GM12872 (cell line): ENCODE results near the gene PRIM1.

Experiments used
- TF ChIP-seq, protein P1 (sequence below): IDR thresholded peaks from 3 replicates; pipeline ENCODE4 v1.5.1; 2011; ENCODE audit warnings: low read depth, mild to moderate bottlenecking, low read length, moderate library complexity; ENCODE audit not compliant: insufficient read depth

The PRIM1 gene

DNA sequence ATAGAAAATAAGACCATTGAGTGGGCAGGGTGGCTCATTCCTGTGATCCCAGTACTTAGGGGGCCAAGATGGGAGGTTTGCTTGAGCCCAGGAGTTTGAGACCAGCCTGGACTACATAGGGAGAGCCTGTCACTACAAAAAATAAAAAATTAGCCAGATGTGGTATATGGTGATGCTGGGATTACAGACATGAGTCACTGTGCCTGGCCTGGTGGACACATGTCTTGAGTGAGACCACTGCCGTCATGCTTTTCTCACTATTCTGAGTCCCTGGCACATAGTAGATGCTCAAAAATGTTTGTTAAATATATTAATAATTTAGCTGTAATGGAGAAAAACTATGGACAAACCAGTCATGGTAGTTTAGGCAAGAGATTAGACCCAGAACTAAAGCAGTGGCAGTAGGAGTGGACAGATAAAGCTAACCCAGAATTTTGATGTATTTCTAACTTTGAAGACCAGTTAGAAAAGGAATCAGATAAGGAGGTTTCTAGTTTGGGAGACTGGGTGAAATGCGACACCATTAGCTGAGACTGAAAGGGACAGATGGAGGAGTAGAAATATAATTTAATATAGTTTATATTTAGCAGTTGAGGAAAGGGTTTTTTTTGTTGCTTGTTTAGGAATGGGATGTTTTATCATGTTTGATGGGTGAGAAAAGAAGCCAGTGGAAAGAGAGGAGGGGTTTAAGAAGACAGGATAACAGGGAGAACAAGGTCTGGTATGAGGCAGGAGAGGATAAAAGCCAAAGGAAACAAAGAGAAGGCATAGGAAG lies 56.6 kb downstream of the PRIM1 start:
- TF ChIP-seq, protein P1, sequence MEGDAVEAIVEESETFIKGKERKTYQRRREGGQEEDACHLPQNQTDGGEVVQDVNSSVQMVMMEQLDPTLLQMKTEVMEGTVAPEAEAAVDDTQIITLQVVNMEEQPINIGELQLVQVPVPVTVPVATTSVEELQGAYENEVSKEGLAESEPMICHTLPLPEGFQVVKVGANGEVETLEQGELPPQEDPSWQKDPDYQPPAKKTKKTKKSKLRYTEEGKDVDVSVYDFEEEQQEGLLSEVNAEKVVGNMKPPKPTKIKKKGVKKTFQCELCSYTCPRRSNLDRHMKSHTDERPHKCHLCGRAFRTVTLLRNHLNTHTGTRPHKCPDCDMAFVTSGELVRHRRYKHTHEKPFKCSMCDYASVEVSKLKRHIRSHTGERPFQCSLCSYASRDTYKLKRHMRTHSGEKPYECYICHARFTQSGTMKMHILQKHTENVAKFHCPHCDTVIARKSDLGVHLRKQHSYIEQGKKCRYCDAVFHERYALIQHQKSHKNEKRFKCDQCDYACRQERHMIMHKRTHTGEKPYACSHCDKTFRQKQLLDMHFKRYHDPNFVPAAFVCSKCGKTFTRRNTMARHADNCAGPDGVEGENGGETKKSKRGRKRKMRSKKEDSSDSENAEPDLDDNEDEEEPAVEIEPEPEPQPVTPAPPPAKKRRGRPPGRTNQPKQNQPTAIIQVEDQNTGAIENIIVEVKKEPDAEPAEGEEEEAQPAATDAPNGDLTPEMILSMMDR, result no peak

DNA sequence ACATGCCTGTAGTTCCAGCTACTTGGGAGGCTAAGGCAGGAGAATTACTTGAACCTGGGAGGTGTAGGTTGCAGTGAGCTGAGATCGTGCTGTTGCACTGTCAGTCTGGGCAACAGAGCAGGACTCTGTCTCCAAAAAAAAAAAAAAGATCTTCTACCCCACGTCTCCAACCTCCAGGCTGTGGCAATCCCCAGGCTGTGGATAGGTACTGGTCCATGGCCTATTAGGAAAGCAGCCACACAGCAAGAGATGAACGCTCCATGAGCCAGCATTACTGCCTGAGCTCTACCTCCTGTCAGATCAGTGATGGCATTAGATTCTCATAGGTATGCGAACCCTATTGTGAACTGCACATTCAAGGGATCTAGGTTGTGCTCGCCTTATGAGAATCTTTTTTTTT lies 58.0 kb downstream of the PRIM1 start:
- TF ChIP-seq, protein P1, result no peak

DNA sequence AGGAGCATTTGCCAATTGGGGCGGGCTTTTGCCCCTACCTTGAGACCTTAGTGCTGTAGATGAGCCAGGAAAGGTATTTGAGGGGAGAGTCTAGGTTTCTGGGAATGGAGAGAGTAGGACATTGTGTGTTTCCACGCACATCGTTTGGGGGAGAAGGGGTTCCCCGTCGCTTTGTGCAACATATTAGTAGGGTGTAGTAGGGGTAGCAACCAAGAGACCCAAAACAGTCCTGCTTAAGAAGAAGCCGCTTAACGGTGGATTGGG lies 63.3 kb downstream of the PRIM1 start:
- TF ChIP-seq, protein P1, result no peak

DNA sequence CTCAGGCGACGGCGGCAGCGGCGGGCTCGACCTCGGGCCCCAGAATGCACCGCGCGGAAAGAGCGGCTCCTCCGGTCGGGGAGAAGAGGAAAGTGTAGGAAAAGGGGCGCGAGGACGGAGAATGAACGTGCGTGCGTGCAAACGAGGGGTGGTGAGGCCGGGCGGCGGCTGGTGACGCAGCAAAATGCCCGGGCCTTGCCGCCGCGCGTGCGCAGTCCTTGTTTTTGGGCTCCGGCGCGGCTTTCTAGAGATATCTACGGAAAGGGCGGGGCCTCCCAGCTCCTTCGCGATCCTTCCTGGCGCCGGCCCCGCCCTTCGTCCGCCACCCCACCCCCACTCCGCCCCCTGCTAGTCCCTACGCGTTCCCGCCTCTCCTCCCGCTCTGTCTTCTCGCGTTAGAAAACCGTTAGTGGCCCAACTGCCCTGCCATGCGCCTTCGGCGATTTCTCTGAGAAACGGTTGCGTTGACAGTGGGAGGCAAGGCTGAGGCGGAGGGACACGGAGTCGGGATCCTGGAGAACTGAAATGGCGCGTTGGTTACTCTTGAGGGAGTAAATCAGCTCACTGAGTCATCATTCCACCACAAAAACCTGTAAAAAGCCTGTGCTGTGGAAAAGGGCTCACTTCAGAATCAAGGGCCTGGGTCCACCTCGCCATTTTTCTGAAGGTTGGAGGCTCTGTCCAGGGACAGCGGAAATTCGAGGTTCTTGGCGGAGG lies 63.8 kb downstream of the PRIM1 start, which contains the start of gene PTGES3:
TSS of gene PTGES3 (minus strand) at position 156 of the 717 bp plus-strand sequence. CDS start 285 bp downstream, outside the sequence.
- TF ChIP-seq, protein P1, result no peak

DNA sequence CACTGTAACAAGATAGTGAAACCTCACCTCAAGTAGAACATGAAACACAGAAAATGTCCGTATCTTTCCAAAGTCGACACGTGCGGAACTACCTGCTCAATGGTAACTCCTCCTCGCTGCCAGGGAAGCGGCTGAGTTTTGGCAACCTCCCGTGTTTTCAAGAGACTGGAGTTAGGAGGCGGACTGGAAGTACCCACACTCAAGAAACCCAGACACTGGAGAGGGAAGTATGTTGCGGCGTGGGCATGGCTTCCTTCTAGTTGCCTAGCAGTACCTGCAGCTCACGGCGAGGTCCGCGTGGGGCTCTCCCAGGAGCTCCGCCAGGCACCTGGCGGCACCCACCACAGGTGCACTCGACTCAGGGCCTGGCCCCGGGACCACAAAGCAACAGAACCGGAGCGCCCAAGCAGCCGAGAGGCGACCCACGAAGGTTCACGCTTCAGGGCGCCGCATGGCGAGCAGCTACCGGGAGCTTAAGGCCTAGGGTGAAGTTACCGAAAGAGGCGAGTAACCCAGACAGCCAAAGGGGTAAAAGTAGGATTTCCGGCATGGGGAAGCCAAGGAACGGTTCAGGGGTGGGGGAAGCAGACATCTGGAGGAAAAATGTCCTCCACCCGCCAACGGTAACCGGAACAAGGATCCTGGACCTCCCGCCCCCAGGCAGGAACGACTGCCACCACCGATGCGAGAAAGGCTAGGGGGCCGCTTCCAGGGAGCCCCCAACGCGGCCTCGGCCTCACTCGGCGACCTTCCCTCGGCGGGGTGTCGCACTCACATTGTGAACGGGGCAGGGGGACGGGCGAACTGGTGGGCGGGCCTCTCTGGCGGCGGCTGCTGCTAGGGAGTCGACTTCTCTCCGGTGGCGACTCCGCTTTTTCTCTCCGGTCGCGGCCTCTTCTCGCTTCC lies 64.6 kb downstream of the PRIM1 start:
- TF ChIP-seq, protein P1, result no peak

DNA sequence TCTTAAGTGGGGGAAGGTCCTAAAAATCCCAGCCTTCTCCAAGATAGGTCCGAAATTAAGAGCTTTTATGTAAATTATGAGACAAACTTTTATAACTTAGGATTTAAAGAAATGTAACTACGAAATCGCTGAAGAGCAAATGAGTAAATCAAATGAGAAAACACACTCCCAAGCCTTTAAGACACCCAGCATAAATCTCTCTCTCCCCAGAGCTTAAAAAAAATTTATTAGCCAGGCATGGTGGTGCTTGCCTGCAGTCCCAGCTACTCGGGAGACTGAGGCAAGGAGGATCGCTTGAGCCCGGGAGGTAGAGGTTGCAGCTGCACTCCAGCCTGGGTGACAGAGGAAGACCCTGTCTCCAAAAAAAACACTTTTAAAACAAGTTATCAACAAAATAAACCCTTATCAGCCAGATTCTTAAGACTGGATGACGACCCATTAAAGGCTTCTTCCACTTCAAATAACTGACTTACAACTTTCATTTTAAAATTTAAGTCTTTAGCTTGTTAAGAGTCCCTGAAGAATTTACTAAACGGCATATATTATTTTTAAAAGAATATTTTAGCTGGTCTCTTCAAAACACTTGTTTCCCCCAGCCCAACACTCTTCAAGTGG lies 67.3 kb downstream of the PRIM1 start:
- TF ChIP-seq, protein P1, result no peak
